ENCODE results near the gene ZBED4. TPM values are rescaled to one million over a fixed set of nuclear protein-coding genes. Genes with fewer than 3 reads are reported as not detected.

The ZBED4 gene
- total and polyA plus RNA-seq, 3 donors from 2014 or later = 9.1 to 18.2 (median 17.2) TPM

DNA sequence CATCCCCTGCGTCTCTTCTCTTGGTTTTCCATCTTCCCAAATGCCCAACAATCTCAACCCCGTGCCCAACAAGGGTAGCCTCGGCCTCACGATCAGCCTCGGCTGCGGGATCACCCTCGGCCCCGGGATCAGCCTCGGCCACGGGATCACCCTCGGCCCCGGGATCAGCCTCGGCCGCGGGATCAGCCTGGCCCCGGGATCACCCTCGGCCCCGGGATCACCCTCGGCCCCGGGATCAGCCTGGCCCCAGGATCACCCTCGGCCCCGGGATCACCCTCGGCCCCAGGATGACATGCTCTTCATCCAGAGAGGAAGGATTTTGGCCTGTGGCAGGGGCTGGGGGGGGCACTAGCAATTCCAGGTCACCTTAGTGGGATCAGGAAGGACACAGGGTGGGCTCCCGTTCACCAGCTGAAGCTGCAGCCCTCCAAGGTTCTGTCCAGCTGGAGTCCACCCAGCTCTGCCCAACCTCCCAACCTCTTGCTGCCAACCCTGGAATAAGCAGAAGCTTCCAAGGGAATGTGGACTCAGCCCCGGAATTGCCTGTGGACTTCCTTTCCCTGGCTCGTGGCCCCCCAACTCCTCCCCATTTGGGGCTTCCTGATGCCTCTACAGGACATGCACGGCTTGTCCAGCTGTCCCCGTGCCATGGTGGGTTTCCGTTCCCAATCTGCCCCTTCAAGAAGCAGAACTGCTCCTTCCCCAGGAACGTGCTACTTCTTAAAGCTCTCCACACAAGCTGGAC, 58.4 kb downstream of the ZBED4 start:
- H3K9me3 ChIP-seq = no peaks in the 10 kb centered on the region
- H3K4me3 ChIP-seq = no peak overlapping the region
- H3K36me3 ChIP-seq (ENCODE audit: low read depth, missing control alignments) = no peaks in the 10 kb centered on the region
- WGBS, 2 donors = 94 to 95% methylated on average over 23 to 30 of the region's 30 CpGs
- no peak for DNase-seq
- TF ChIP-seq POLR2A (IDR thresholded peaks at IDR 0.05) = no peak
- TF ChIP-seq, protein P1, sequence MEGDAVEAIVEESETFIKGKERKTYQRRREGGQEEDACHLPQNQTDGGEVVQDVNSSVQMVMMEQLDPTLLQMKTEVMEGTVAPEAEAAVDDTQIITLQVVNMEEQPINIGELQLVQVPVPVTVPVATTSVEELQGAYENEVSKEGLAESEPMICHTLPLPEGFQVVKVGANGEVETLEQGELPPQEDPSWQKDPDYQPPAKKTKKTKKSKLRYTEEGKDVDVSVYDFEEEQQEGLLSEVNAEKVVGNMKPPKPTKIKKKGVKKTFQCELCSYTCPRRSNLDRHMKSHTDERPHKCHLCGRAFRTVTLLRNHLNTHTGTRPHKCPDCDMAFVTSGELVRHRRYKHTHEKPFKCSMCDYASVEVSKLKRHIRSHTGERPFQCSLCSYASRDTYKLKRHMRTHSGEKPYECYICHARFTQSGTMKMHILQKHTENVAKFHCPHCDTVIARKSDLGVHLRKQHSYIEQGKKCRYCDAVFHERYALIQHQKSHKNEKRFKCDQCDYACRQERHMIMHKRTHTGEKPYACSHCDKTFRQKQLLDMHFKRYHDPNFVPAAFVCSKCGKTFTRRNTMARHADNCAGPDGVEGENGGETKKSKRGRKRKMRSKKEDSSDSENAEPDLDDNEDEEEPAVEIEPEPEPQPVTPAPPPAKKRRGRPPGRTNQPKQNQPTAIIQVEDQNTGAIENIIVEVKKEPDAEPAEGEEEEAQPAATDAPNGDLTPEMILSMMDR (IDR thresholded peaks at IDR 0.05) = no peak
- no peak overlapping the region for H3K27ac ChIP-seq
- intact Hi-C loops (cut with DNase I; ENCODE audit: low total_unique reads) = no loop called here
- no peaks in the 10 kb centered on the region for H3K27me3 ChIP-seq
- H3K4me1 ChIP-seq = no peaks in the 10 kb centered on the region

DNA sequence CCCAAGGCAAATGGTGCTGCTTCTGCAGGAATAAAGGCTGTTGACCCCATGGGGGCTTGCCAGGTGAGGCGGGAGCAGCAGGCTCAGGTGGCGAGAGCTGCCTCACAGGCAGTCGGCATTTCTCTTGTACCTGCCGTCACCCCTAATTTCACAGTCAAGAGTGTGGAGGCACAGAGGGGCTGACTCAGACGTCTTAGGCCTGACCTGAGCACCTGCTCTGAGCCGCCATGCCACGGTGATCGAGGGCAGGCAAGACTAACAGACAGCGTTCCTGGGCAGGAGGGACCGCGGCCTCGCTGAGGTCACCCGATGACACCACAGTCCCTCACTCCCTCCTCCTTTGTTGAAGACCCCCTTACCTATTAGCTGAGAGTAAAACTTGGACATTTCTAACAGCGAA, 59.4 kb downstream of the ZBED4 start:
- no peaks in the 10 kb centered on the region for H3K27me3 ChIP-seq
- H3K4me1 ChIP-seq = no peaks in the 10 kb centered on the region
- no peaks in the 10 kb centered on the region for H3K36me3 ChIP-seq (ENCODE audit: low read depth, missing control alignments)
- WGBS, 2 donors = 92 to 94% methylated on average over 12 to 14 of the region's 14 CpGs
- no peak overlapping the region for H3K4me3 ChIP-seq
- no peak for DNase-seq
- no peak for TF ChIP-seq POLR2A (IDR thresholded peaks at IDR 0.05)
- TF ChIP-seq, protein P1 (IDR thresholded peaks at IDR 0.05) = no peak
- intact Hi-C loops (cut with DNase I; ENCODE audit: low total_unique reads) = no loop called here
- no peak overlapping the region for H3K27ac ChIP-seq
- no peaks in the 10 kb centered on the region for H3K9me3 ChIP-seq

DNA sequence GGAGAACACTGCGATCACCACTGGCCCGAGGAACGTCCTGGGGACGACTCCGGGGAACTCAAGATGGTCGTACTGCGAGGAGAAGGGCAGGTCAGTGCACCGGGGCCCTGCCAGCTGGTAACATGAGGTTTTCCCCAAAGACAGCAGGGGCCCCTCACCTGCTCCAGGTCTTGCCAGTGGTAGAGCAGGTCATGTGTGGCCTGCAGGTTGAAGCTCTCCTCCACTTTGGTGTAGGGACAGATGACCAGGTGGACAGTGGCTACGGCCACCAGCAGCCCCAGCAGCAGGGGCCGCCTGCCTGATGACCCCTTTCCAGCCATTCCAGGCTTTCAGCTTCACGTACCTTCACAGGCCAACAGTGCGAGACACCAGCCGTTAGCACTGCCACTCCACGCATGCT, 59.8 kb downstream of the ZBED4 start:
- 93 to 96% methylated on average over 14 of the region's 14 CpGs for WGBS, 2 donors

DNA sequence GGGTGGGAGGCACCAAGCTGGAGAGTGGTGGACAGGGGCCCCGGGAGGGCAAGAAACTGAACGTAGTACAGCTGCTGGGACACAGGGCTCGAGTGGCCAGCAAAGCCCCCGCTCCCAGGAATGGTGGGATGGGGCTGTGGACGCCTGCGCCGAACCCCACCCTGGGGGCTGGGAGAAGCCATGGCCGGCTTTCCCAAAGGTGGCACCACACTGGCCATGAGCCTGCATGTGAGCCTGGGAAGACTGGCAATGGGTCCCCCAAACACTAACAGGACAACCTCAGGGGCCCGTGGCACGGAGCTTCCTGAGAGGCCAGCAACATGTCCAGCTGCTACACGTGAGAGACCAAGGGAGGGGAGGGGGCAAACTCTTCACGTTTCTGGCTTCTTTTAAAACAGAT, 60.6 kb downstream of the ZBED4 start:
- no peak for DNase-seq
- Histone ChIP-seq H3K4me1 (peaks cover 4% of the 10 kb centered on the region), H3K4me3 (no peak overlapping the region), H3K27me3 (no peaks in the 10 kb centered on the region), H3K36me3 (ENCODE audit: low read depth, missing control alignments) (no peaks in the 10 kb centered on the region), H3K27ac (no peak overlapping the region), H3K9me3 (no peaks in the 10 kb centered on the region)
- 88 to 91% methylated on average over 12 of the region's 12 CpGs for WGBS, 2 donors
- intact Hi-C loops (cut with DNase I; ENCODE audit: low total_unique reads) = no loop called here
- no peak for TF ChIP-seq POLR2A (IDR thresholded peaks at IDR 0.05)
- TF ChIP-seq, protein P1 (IDR thresholded peaks at IDR 0.05) = no peak

More for the DNA sequence above, 59.8 kb downstream of the ZBED4 start:
- intact Hi-C loops (cut with DNase I; ENCODE audit: low total_unique reads) = no loop called here
- TF ChIP-seq, protein P1 (IDR thresholded peaks at IDR 0.05) = no peak
- no peak for TF ChIP-seq POLR2A (IDR thresholded peaks at IDR 0.05)
- Histone ChIP-seq H3K27me3 (no peaks in the 10 kb centered on the region), H3K4me1 (no peaks in the 10 kb centered on the region), H3K27ac (no peak overlapping the region), H3K36me3 (ENCODE audit: low read depth, missing control alignments) (no peaks in the 10 kb centered on the region), H3K9me3 (no peaks in the 10 kb centered on the region), H3K4me3 (no peak overlapping the region)
- DNase-seq = no peak

DNA sequence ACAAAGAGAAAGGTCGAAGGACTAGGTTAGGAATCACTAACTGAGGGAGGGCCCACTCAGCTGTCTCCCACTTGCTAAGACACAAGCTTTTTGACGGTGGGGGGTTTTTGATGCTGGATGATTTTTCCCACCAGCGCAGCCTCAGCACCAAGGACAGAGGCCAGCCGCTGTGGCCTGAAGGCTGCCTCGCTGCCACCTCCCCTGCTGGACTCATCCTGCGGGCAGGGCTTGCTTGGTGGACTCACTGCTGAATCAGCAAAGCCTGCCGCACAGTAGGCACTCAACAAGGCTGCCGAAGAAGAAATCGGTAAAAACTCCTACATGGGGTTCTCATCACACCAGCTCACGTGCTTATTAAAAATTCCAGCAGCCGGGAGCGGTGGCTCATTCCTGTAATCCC, 62.0 kb downstream of the ZBED4 start:
- Histone ChIP-seq H3K4me3 (no peak overlapping the region), H3K9me3 (no peaks in the 10 kb centered on the region), H3K27ac (no peak overlapping the region), H3K27me3 (no peaks in the 10 kb centered on the region), H3K4me1 (peaks cover 5% of the 10 kb centered on the region), H3K36me3 (ENCODE audit: low read depth, missing control alignments) (no peaks in the 10 kb centered on the region)
- 88 to 92% methylated on average over 11 to 12 of the region's 12 CpGs for WGBS, 2 donors
- DNase-seq = no peak
- TF ChIP-seq, protein P1 (IDR thresholded peaks at IDR 0.05) = no peak
- no peak for TF ChIP-seq POLR2A (IDR thresholded peaks at IDR 0.05)
- intact Hi-C loops (cut with DNase I; ENCODE audit: low total_unique reads) = no loop called here
